Endodermal cell (in vitro differentiated cells): Measurements from ENCODE around the gene SNRPA. TPM values are rescaled to one million over a fixed set of nuclear protein-coding genes. Genes with fewer than 3 reads are reported as not detected.

Source experiments
- DNase-seq: peaks from one replicate; pipeline ENCODE4 v3.0.0-alpha.2; 2017
- H3K27ac ChIP-seq: 2 replicates; pipeline ENCODE4 v1.5.1; 2013; ENCODE audit warnings: mild to moderate bottlenecking, low read depth, low read length, moderate library complexity
- H3K27me3 ChIP-seq: 2 replicates; pipeline ENCODE4 v1.6.1; 2013; ENCODE audit warnings: mild to moderate bottlenecking, low read length, moderate library complexity; ENCODE audit not compliant: insufficient read depth, control insufficient read depth, poor library complexity, severe bottlenecking
- H3K36me3 ChIP-seq: 2 replicates; pipeline ENCODE4 v1.7.0; 2013; ENCODE audit warnings: mild to moderate bottlenecking, low read length, moderate library complexity; ENCODE audit not compliant: control insufficient read depth, insufficient read depth
- H3K4me1 ChIP-seq: one replicate; pipeline ENCODE4 v1.7.0; 2013; ENCODE audit warnings: low read length; ENCODE audit not compliant: control insufficient read depth, insufficient read depth
- H3K4me3 ChIP-seq: 2 replicates; pipeline ENCODE4 v1.5.1; 2013; ENCODE audit warnings: mild to moderate bottlenecking, low read length, moderate library complexity
- H3K9ac ChIP-seq: 2 replicates; pipeline ENCODE4 v1.6.1; 2013; ENCODE audit warnings: mild to moderate bottlenecking, low read length, moderate library complexity; ENCODE audit not compliant: poor library complexity, severe bottlenecking; ENCODE audit errors: extremely low read depth
- H3K9me3 ChIP-seq: 2 replicates; pipeline ENCODE4 v1.6.1; 2013; ENCODE audit warnings: mild to moderate bottlenecking, low read length, moderate library complexity; ENCODE audit not compliant: control insufficient read depth
- H3K27ac Mint-ChIP-seq: 2 replicates; pipeline ENCODE4 v1.8.0; 2020; ENCODE audit warnings: mixed read lengths
- H3K27me3 Mint-ChIP-seq: 2 replicates; pipeline ENCODE4 v1.8.0; 2021; ENCODE audit warnings: mild to moderate bottlenecking, mixed read lengths; ENCODE audit not compliant: insufficient read depth
- H3K36me3 Mint-ChIP-seq: 2 replicates; pipeline ENCODE4 v1.8.0; 2020; ENCODE audit warnings: low read depth, mixed read lengths
- H3K4me1 Mint-ChIP-seq: 2 replicates; pipeline ENCODE4 v1.8.0; 2020; ENCODE audit warnings: mixed read lengths
- H3K4me3 Mint-ChIP-seq: 2 replicates; pipeline ENCODE4 v1.8.0; 2020; ENCODE audit warnings: mild to moderate bottlenecking, moderate library complexity, mixed read lengths
- H3K9me3 Mint-ChIP-seq: 2 replicates; pipeline ENCODE4 v1.8.0; 2020; ENCODE audit warnings: mild to moderate bottlenecking, mixed read lengths
- WGBS, 2 experiments: methylation state at CpG; one replicate each; pipeline versions ENCODE4 v1.1.5 to v1.1.7; 2013; ENCODE audit warnings: missing lambda C conversion rate in 2 of 2, mixed read lengths in 1 of 2; ENCODE audit not compliant: insufficient coverage in 1 of 2, insufficient read length in 1 of 2; 5-methylcytosine and 5-hydroxymethylcytosine counted together
- total RNA-seq, 2 donors: library from RNA; stranded (reverse); fragmentation: NEBNext Ultra II Directional in 1 of 2; extraction: Animal tissue kit (Norgen Biotek cat#: 25700) in 1 of 2; gene quantifications; 2 replicates in 1 of 2; 3 replicates in 1 of 2; pipeline ENCODE4 v1.2.1, GENCODE V29; 2021
- TF ChIP-seq, protein P1 (sequence below): fragments of 200-600 bp; sonication (generic); conservative IDR thresholded peaks from 2 replicates; pipeline ENCODE4 v1.5.0; 2021; ENCODE audit warnings: antibody characterized with exemption, mild to moderate bottlenecking

The SNRPA gene
- total RNA-seq, 2 donors from 2014 or later = 160 to 199 TPM

DNA sequence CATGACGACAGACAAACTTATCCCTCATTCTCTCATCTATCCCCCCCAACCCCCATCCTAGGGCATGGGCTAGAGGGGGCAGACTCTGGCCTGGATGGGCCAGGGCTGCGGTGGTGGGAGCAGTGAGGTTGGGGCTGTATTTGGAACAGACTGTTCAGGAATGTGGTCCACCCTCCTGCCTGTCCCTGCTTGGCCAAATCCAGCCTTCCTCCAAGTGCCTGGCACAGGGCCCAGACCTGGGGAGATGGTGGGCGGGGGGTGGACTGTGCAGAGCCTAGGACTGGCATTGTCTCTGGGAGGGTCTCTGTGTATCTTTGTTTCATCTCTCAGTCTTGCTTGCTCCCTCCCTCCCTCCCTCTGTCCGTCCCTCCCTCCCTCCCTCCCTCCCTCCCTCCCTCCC, 62.2 kb downstream of the SNRPA start:
- no peak overlapping the region for H3K9ac ChIP-seq
- H3K36me3 Mint-ChIP-seq = peaks cover 6% of the 10 kb centered on the region
- no peak overlapping the region for H3K4me3 ChIP-seq
- no peaks in the 10 kb centered on the region for H3K4me1 ChIP-seq
- WGBS, 2 experiments = 100% methylated on average over 2 of the region's 4 CpGs; no CpG with 5 or more reads in 1 of the 2 experiments
- H3K4me3 Mint-ChIP-seq = no peak overlapping the region
- H3K27ac Mint-ChIP-seq = no peak overlapping the region
- H3K27ac ChIP-seq = no peak overlapping the region
- TF ChIP-seq, protein P1, sequence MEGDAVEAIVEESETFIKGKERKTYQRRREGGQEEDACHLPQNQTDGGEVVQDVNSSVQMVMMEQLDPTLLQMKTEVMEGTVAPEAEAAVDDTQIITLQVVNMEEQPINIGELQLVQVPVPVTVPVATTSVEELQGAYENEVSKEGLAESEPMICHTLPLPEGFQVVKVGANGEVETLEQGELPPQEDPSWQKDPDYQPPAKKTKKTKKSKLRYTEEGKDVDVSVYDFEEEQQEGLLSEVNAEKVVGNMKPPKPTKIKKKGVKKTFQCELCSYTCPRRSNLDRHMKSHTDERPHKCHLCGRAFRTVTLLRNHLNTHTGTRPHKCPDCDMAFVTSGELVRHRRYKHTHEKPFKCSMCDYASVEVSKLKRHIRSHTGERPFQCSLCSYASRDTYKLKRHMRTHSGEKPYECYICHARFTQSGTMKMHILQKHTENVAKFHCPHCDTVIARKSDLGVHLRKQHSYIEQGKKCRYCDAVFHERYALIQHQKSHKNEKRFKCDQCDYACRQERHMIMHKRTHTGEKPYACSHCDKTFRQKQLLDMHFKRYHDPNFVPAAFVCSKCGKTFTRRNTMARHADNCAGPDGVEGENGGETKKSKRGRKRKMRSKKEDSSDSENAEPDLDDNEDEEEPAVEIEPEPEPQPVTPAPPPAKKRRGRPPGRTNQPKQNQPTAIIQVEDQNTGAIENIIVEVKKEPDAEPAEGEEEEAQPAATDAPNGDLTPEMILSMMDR = no peak
- peaks cover 14% of the 10 kb centered on the region for H3K4me1 Mint-ChIP-seq
- H3K27me3 Mint-ChIP-seq = peaks cover 61% of the 10 kb centered on the region
- H3K36me3 ChIP-seq = peaks cover 16% of the 10 kb centered on the region
- no peaks in the 10 kb centered on the region for H3K9me3 Mint-ChIP-seq
- DNase-seq = no peak
- H3K9me3 ChIP-seq = no peaks in the 10 kb centered on the region
- H3K27me3 ChIP-seq = no peaks in the 10 kb centered on the region

Other genes starting within 250 kb of the SNRPA start
- gene SHKBP1, start 174.3 kb upstream of the SNRPA start, total RNA-seq = 100 to 1,000 TPM; 110 TPM
- gene LTBP4, start 149.8 kb upstream of the SNRPA start, total RNA-seq = 100 to 1,000 TPM; 104 to 133 TPM
- 10 to 100 TPM; 32.7 to 46.9 TPM for gene NUMBL, start 60.6 kb upstream of the SNRPA start, total RNA-seq
- 10 to 100 TPM; 45.6 to 49.8 TPM for gene COQ8B, start 34.3 kb upstream of the SNRPA start, total RNA-seq
- gene ITPKC, start 34.1 kb upstream of the SNRPA start, total RNA-seq = 10 to 100 TPM in 1 of 2 donors, 1 to 10 TPM in 1; 9.9 to 11.1 TPM
- gene ACTMAP, start 726 bp upstream of the SNRPA start, total RNA-seq = 10 to 100 TPM; 26.0 to 34.3 TPM
- not detected for gene MIA, start 24.3 kb downstream of the SNRPA start, total RNA-seq
- gene RAB4B, start 27.0 kb downstream of the SNRPA start, total RNA-seq = 10 to 100 TPM; 29.2 to 34.1 TPM
- gene EGLN2, start 48.0 kb downstream of the SNRPA start, total RNA-seq = 10 to 100 TPM; 87.4 to 99.8 TPM
- not detected for gene CYP2A6, start 99.2 kb downstream of the SNRPA start, total RNA-seq
- gene CYP2A7, start 131.0 kb downstream of the SNRPA start, total RNA-seq = not detected
- gene CYP2B6, start 240.1 kb downstream of the SNRPA start, total RNA-seq = under 1 TPM in 1 of 2 donors, not detected in 1; 0.75 TPM